SK-N-MC (cell line): Measurements from ENCODE around the gene PDPK1.
"Not testable (repeated sequence)": the region's sequence is repeated elsewhere in the genome, so short reads cannot be mapped to it uniquely, and the experiment has no call there.

Source experiments
- EZH2 ChIP-seq: fragments of 200-600 bp; sonication (generic); IDR thresholded peaks from one replicate; pipeline ENCODE4 v1.6.1; 2017; ENCODE audit warnings: antibody characterized with exemption
- FOXP2 ChIP-seq: optimal IDR thresholded peaks from 2 replicates; pipeline ENCODE3; 2011; ENCODE audit warnings: mild to moderate bottlenecking, moderate library complexity; ENCODE audit not compliant: insufficient read depth; ENCODE audit errors: extremely low read length, control extremely low read depth
- POLR2AphosphoS5 ChIP-seq: IDR thresholded peaks from 2 replicates; pipeline ENCODE4 v1.6.1; 2012; ENCODE audit warnings: mild to moderate bottlenecking, low read depth, low read length, borderline replicate concordance

DNA sequence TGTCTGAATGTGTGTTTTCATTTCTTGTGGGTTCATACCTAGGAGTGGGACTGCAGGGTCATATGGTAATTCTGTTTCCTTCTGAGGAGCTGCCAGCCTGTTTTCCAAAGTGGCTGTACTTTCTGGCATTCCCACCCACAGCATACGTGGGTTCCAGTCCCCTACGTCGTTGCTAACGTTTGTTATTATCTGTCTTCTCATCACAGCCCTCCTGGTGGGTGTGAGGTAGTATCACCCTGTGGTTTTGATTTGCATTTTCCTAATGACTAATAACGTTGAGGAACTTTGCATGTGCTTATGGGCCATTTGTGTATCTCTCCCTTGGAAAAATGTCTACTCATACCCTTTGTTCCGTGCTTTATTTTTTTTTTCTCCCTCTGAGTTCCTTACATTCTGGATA, 89.3 kb downstream of the PDPK1 start:
- not testable (repeated sequence) for TF ChIP-seq EZH2, POLR2AphosphoS5, FOXP2
